GM12878 (cell line): ENCODE measurements around the gene DIP2C.

Experiments used
- EP300 ChIP-seq, 2 experiments: fragments of 150-350 bp in 1 of 2; IDR thresholded peaks; 2 replicates each; pipeline ENCODE4 v1.6.1; 2011 to 2012; ENCODE audit warnings: low read depth in 2 of 2, low read length in 2 of 2, borderline replicate concordance in 1 of 2, improper control_type of control experiment in 1 of 2, inconsistent platforms in 1 of 2; ENCODE audit not compliant: control insufficient read depth in 1 of 2
- EZH2 ChIP-seq: IDR thresholded peaks from 2 replicates; pipeline ENCODE4 v1.6.1; 2012; ENCODE audit warnings: low read depth, mild to moderate bottlenecking, control low read depth, inconsistent platforms, low read length, borderline replicate concordance; ENCODE audit not compliant: control insufficient read depth
- POLR2AphosphoS2 ChIP-seq: IDR thresholded peaks from 2 replicates; pipeline ENCODE4 v1.6.1; 2011; ENCODE audit warnings: low read depth, mild to moderate bottlenecking, low read length, improper control_type of control experiment, moderate library complexity
- RAD21 ChIP-seq: IDR thresholded peaks from 2 replicates; pipeline ENCODE4 v1.6.1; 2011; ENCODE audit warnings: mild to moderate bottlenecking, low read depth, low read length, moderate library complexity; ENCODE audit not compliant: insufficient read depth
- SRF ChIP-seq, 2 experiments: IDR thresholded peaks; 2 replicates each; pipeline ENCODE4 v1.6.1; 2011; ENCODE audit warnings: low read depth in 2 of 2, low read length in 2 of 2, mild to moderate bottlenecking in 1 of 2, moderate library complexity in 1 of 2
- SUPT20H ChIP-seq: IDR thresholded peaks from 2 replicates; pipeline ENCODE4 v1.6.1; 2011; ENCODE audit warnings: low read depth, mild to moderate bottlenecking, low read length, moderate library complexity, borderline replicate concordance; ENCODE audit not compliant: control insufficient read depth
- TAF1 ChIP-seq: IDR thresholded peaks from 2 replicates; pipeline ENCODE4 v1.6.1; 2011; ENCODE audit warnings: mild to moderate bottlenecking, low read depth, low read length, borderline replicate concordance
- ZNF207 ChIP-seq: fragments of 450-650 bp; IDR thresholded peaks from 2 replicates; pipeline ENCODE4 v1.6.1; 2014; ENCODE audit warnings: antibody characterized with exemption, mild to moderate bottlenecking, borderline replicate concordance
- TF ChIP-seq, protein P1 (sequence below): IDR thresholded peaks from 2 replicates; pipeline ENCODE4 v1.6.1; 2012; ENCODE audit warnings: low read depth, low read length, improper control_type of control experiment
- TF ChIP-seq, protein P2 (sequence below), 3 experiments: IDR thresholded peaks in 2 of 3; conservative IDR thresholded peaks in 1 of 3; 2 replicates each; pipeline ENCODE4 v1.5.1; 2011; ENCODE audit warnings: low read depth in 3 of 3, low read length in 3 of 3, mild to moderate bottlenecking in 3 of 3, control low read depth in 2 of 3, moderate library complexity in 2 of 3, inconsistent platforms in 1 of 3, mixed read lengths in 1 of 3; ENCODE audit not compliant: control insufficient read depth in 2 of 3, insufficient read depth in 1 of 3; ENCODE audit errors: extremely low read depth in 1 of 3
- TF ChIP-seq, protein P3 (sequence below): IDR thresholded peaks from 2 replicates; pipeline ENCODE4 v1.6.1; 2012; ENCODE audit warnings: low read length, inconsistent platforms

DNA sequence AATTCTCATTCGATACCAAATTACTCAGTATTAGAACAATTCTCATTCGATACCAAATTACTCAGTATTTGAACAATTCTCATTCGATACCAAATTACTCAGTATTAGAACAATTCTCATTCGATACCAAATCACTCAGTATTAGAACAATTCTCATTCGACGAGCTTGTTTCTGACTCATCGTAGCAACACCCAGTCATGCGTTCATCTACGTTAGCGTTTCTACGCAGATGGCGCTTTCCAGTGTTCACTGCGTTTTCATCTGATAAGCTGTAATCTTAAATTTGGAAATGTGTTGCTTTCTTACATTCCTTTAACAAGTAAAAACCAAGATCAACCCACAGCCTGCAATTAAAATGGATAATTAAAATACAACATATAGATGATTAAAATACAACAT, 277.9 kb downstream of the DIP2C start:
- no peak for TF ChIP-seq RAD21
- no peak for TF ChIP-seq TAF1
- TF ChIP-seq POLR2AphosphoS2 = no peak
- no peak for TF ChIP-seq SUPT20H
- no peak for TF ChIP-seq SRF (IDR thresholded peaks at IDR 0.05; ENCODE audit: low read depth in 2 of 2, low read length in 2 of 2)
- no peak for TF ChIP-seq ZNF207
- TF ChIP-seq EZH2 = no peak
- TF ChIP-seq, protein P1, sequence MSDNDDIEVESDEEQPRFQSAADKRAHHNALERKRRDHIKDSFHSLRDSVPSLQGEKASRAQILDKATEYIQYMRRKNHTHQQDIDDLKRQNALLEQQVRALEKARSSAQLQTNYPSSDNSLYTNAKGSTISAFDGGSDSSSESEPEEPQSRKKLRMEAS = no peak
- TF ChIP-seq, protein P2, sequence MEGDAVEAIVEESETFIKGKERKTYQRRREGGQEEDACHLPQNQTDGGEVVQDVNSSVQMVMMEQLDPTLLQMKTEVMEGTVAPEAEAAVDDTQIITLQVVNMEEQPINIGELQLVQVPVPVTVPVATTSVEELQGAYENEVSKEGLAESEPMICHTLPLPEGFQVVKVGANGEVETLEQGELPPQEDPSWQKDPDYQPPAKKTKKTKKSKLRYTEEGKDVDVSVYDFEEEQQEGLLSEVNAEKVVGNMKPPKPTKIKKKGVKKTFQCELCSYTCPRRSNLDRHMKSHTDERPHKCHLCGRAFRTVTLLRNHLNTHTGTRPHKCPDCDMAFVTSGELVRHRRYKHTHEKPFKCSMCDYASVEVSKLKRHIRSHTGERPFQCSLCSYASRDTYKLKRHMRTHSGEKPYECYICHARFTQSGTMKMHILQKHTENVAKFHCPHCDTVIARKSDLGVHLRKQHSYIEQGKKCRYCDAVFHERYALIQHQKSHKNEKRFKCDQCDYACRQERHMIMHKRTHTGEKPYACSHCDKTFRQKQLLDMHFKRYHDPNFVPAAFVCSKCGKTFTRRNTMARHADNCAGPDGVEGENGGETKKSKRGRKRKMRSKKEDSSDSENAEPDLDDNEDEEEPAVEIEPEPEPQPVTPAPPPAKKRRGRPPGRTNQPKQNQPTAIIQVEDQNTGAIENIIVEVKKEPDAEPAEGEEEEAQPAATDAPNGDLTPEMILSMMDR (IDR thresholded peaks at IDR 0.05 in 2 of 3, conservative IDR thresholded peaks at IDR 0.05 in 1 of 3; ENCODE audit: control insufficient read depth in 2 of 3, extremely low read depth in 1 of 3, insufficient read depth in 1 of 3, low read depth in 3 of 3, low read length in 3 of 3) = no peak
- no peak for TF ChIP-seq EP300 (IDR thresholded peaks at IDR 0.05; ENCODE audit: borderline replicate concordance in 1 of 2, control insufficient read depth in 1 of 2, low read depth in 2 of 2, low read length in 2 of 2)
- TF ChIP-seq, protein P3, sequence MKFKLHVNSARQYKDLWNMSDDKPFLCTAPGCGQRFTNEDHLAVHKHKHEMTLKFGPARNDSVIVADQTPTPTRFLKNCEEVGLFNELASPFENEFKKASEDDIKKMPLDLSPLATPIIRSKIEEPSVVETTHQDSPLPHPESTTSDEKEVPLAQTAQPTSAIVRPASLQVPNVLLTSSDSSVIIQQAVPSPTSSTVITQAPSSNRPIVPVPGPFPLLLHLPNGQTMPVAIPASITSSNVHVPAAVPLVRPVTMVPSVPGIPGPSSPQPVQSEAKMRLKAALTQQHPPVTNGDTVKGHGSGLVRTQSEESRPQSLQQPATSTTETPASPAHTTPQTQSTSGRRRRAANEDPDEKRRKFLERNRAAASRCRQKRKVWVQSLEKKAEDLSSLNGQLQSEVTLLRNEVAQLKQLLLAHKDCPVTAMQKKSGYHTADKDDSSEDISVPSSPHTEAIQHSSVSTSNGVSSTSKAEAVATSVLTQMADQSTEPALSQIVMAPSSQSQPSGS = no peak
